Activated B cell treated with CpG ODN at 0.5 μM for 24 hours (primary cell): ENCODE measurements around the gene TPX2. TPM values are rescaled to one million over a fixed set of nuclear protein-coding genes. Genes with fewer than 3 reads are reported as not detected.

ENCODE experiments used
- ATAC-seq: fragments of 200-7000 bp; cut with Tn5 transposase; one replicate; pipeline ENCODE4 v1.10.0; 2021; ENCODE audit warnings: low read depth, mild to moderate bottlenecking, moderate library complexity
- CTCF ChIA-PET: fragments of 350-600 bp; sonication (Branson Sonifier 250); formaldehyde crosslinking; loops from one replicate; lab custom pipeline; 2021; ENCODE audit warnings: antibody characterized with exemption; lab: Charles Lee
- POLR2A ChIA-PET: fragments of 350-600 bp; sonication (Branson Sonifier 250); formaldehyde crosslinking; loops from one replicate; lab custom pipeline; 2021; ENCODE audit warnings: antibody characterized with exemption; lab: Charles Lee
- DNase-seq: peaks from one replicate; pipeline ENCODE4 v3.0.0; 2022
- H3K27ac Mint-ChIP-seq: one replicate; pipeline ENCODE4 v1.8.0; 2020; ENCODE audit warnings: mixed read lengths
- H3K27me3 Mint-ChIP-seq: one replicate; pipeline ENCODE4 v1.8.0; 2021; ENCODE audit warnings: mixed read lengths
- H3K36me3 Mint-ChIP-seq: one replicate; pipeline ENCODE4 v1.8.0; 2021; ENCODE audit warnings: low read depth, mixed read lengths
- H3K4me1 Mint-ChIP-seq: one replicate; pipeline ENCODE4 v1.8.0; 2021; ENCODE audit warnings: mixed read lengths
- H3K4me3 Mint-ChIP-seq: one replicate; pipeline ENCODE4 v1.8.0; 2020; ENCODE audit warnings: mild to moderate bottlenecking, mixed read lengths
- H3K9me3 Mint-ChIP-seq: one replicate; pipeline ENCODE4 v1.8.0; 2020; ENCODE audit warnings: mixed read lengths
- CTCF ChIP-seq: fragments of 200-600 bp; IDR thresholded peaks from one replicate; pipeline ENCODE4 v1.8.0; 2022; ENCODE audit warnings: antibody characterized with exemption, mild to moderate bottlenecking
- intact Hi-C: fragments of 100-400 bp; cut with micrococcal nuclease; formaldehyde crosslinking; loops from one replicate; pipeline ENCODE4 v1.15.1; 2024
- total RNA-seq: library from RNA; stranded (reverse); gene quantifications from 2 replicates; pipeline ENCODE4 v1.2.3, GENCODE V29; 2022

The TPX2 gene
- total RNA-seq, 1 donor from 2014 or later = 2.8 TPM

DNA sequence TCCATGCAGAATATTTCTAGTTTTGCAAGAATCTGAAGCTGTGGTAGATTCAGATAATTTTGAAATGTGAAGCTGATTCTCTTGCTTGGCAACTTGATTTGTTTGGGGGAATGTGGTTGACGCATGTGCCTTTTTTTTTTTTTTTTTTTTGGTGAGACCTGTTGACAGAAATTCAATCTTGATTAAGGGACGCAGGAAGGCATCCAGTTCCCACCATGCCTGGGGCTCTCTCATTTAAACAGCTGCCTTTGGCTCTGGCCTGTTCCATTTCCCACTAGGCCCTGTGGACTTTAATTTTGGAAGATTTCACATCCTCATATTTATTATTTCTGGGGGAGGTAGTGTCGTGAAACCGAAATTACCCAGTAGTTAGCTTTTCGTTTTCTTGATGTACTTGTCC, 8.6 kb downstream of the TPX2 start:
- ATAC-seq (no peak), DNase-seq (no peak)
- Mint-ChIP-seq H3K4me3 (no peak overlapping the region), H3K27ac (no peak overlapping the region), H3K27me3 (no peaks in the 10 kb centered on the region), H3K4me1 (no peaks in the 10 kb centered on the region), H3K9me3 (no peaks in the 10 kb centered on the region), H3K36me3 (no peaks in the 10 kb centered on the region)
- CTCF ChIA-PET = interaction anchor here (0.6 to 0.7 kb wide), 2 partner anchors 205 to 284 kb away, joined by 3 read pairs; no protein-coding TSS in a partner anchor
- no peak for TF ChIP-seq CTCF
- POLR2A ChIA-PET = no interaction called here
- intact Hi-C loops = no loop called here

DNA sequence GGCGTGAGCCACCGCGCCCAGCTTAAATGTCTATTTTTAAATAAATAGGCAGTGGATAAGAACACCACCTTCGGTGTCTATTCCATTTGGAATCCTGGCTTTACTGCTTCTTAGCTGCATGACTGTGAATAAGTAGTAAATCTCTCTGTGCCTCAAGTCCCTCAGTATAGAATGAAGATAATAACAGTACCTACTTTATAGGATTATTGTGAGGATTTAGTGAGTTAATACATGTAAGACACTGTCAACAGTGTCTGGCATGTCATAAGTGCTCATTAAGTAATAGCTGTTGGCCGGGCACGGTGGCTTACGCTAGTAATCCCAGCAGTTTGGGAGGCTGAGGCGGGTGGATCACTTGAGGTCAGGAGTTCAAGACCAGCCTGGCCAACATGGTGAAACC, 10.1 kb downstream of the TPX2 start:
- Mint-ChIP-seq H3K27ac (no peak overlapping the region), H3K9me3 (no peaks in the 10 kb centered on the region), H3K4me3 (no peak overlapping the region), H3K36me3 (no peaks in the 10 kb centered on the region), H3K27me3 (no peaks in the 10 kb centered on the region), H3K4me1 (no peaks in the 10 kb centered on the region)
- intact Hi-C loops = no loop called here
- ChIA-PET CTCF (no interaction called here), POLR2A (no interaction called here)
- ATAC-seq (no peak), DNase-seq (no peak)
- no peak for TF ChIP-seq CTCF

DNA sequence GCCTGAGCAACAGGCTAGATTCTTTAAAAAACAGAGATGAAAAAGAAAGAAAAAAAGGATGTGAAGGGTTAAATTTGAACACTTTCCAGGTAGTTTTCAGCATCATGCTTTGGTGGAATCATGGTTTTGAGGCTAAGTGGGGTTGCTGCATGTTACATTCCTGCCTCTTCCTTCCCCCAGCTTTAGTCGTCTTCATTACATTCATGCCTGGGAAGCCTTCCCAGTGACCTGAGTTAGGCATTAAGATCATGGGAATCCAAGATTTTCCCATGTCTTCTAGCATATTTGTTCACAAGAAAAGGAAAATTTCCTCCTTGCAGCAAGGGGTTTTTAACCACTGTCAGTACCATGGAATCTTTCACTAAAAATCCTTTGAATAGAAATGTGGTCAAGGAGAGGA, 12.0 kb downstream of the TPX2 start:
- no peaks in the 10 kb centered on the region for H3K9me3 Mint-ChIP-seq
- H3K27me3 Mint-ChIP-seq = no peaks in the 10 kb centered on the region
- H3K27ac Mint-ChIP-seq = no peak overlapping the region
- H3K36me3 Mint-ChIP-seq = no peaks in the 10 kb centered on the region
- DNase-seq = no peak
- ChIA-PET POLR2A (no interaction called here), CTCF (no interaction called here)
- ATAC-seq = no peak
- H3K4me3 Mint-ChIP-seq = no peak overlapping the region
- intact Hi-C loops = no loop called here
- TF ChIP-seq CTCF = no peak
- no peaks in the 10 kb centered on the region for H3K4me1 Mint-ChIP-seq

GRCh38 chr20:31757254-31757653, 18.2 kb downstream of the TPX2 start:
- POLR2A ChIA-PET = no interaction called here
- Mint-ChIP-seq H3K9me3 (no peaks in the 10 kb centered on the region), H3K4me3 (no peak overlapping the region), H3K27me3 (no peaks in the 10 kb centered on the region), H3K36me3 (no peaks in the 10 kb centered on the region), H3K27ac (no peak overlapping the region), H3K4me1 (no peaks in the 10 kb centered on the region)
- intact Hi-C loops = no loop called here
- ATAC-seq (no peak), DNase-seq (no peak)
- TF ChIP-seq CTCF = no peak
- CTCF ChIA-PET = no interaction called here

DNA sequence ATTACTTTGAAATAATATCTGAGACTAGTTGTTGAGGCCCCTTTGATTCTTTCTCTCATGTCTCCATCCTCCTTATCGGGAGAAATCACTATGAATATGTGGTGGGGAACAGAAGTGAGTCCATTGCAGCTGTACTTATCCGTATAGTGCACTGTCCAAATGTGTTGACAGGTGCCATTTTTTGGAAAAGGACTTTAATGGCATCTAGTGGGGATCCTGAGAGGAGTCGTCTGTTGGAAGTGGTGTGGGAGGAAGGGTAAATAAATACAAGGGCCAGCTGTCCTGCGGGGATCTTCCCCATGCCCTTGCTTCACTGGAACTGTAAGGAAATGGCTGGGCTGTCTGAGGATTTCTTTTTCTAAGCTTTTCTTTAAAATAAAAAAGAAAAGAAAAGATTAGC, 19.4 kb downstream of the TPX2 start:
- Mint-ChIP-seq H3K4me1 (no peaks in the 10 kb centered on the region), H3K36me3 (no peaks in the 10 kb centered on the region)

More for the DNA sequence above, 19.4 kb downstream of the TPX2 start:
- Mint-ChIP-seq H3K4me3 (no peak overlapping the region), H3K27me3 (no peaks in the 10 kb centered on the region), H3K27ac (no peak overlapping the region), H3K9me3 (no peaks in the 10 kb centered on the region)
- intact Hi-C loops = no loop called here
- no peak for TF ChIP-seq CTCF
- ChIA-PET CTCF (no interaction called here), POLR2A (no interaction called here)
- DNase-seq (no peak), ATAC-seq (no peak)
